ENCODE measurements around the gene CYP26A1. TPM values are rescaled to one million over a fixed set of nuclear protein-coding genes. Genes with fewer than 3 reads are reported as not detected.

CYP26A1 gene
- total RNA-seq, 1 experiment from 2014 or later, result 2.2 TPM

DNA sequence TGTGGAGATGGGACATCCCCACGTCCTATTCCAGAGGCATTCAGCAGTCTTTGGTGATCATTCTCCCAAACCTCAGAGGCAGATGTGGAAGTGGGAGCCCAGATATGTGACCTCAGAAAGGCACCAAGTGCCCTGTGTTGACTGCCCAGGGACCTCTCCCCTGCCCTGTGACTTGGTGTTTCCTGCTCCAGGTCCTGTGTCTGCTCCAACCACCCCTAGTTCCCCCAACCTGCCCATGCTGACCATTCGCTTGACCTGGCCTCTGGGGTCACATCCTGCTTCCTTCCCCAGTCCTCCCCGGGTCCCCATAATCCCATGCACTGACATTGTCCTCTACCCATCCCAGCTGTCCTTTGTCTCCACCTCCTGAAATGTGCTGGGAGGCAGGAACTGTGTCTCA lies 7.6 kb downstream of the CYP26A1 start:
- Histone ChIP-seq H3K9me3 (ENCODE audit: insufficient read depth, low read depth) (no peaks in the 10 kb centered on the region), H3K4me3 (no peak overlapping the region), H3K27ac (no peak overlapping the region), H3K79me2 (ENCODE audit: low read depth) (no peaks in the 10 kb centered on the region), H3F3A (ENCODE audit: insufficient read depth, low read depth) (no peaks in the 10 kb centered on the region), H3K9me2 (ENCODE audit: insufficient read depth) (no peaks in the 10 kb centered on the region), H3K4me1 (replicated peaks; ENCODE audit: insufficient read depth) (no peaks in the 10 kb centered on the region; the same call in 1 of the 2 replicates), H2AFZ (no peak overlapping the region), H3K4me2 (no peak overlapping the region), H3K27me3 (ENCODE audit: insufficient read depth, low read depth) (no peaks in the 10 kb centered on the region), H4K20me1 (ENCODE audit: insufficient read depth) (no peaks in the 10 kb centered on the region), H3K36me3 (ENCODE audit: low read depth) (no peaks in the 10 kb centered on the region)
- DNase-seq, result no peak
- intact Hi-C loops (cut with micrococcal nuclease; ENCODE audit: unreplicated experiment), result loop anchor here (5.0 kb wide), 1 partner anchor 276 kb away; no protein-coding TSS in a partner anchor
- ChIA-PET CTCF (no interaction called here), POLR2A (ENCODE audit: unreplicated experiment) (no interaction called here)
- BruUV-seq (replicated peaks), result no TSS peak
- TF ChIP-seq, protein P1, sequence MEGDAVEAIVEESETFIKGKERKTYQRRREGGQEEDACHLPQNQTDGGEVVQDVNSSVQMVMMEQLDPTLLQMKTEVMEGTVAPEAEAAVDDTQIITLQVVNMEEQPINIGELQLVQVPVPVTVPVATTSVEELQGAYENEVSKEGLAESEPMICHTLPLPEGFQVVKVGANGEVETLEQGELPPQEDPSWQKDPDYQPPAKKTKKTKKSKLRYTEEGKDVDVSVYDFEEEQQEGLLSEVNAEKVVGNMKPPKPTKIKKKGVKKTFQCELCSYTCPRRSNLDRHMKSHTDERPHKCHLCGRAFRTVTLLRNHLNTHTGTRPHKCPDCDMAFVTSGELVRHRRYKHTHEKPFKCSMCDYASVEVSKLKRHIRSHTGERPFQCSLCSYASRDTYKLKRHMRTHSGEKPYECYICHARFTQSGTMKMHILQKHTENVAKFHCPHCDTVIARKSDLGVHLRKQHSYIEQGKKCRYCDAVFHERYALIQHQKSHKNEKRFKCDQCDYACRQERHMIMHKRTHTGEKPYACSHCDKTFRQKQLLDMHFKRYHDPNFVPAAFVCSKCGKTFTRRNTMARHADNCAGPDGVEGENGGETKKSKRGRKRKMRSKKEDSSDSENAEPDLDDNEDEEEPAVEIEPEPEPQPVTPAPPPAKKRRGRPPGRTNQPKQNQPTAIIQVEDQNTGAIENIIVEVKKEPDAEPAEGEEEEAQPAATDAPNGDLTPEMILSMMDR (conservative IDR thresholded peaks at IDR 0.05), result no peak
- no peak for TF ChIP-seq EZH2 (IDR thresholded peaks at IDR 0.05; ENCODE audit: low read depth)

DNA sequence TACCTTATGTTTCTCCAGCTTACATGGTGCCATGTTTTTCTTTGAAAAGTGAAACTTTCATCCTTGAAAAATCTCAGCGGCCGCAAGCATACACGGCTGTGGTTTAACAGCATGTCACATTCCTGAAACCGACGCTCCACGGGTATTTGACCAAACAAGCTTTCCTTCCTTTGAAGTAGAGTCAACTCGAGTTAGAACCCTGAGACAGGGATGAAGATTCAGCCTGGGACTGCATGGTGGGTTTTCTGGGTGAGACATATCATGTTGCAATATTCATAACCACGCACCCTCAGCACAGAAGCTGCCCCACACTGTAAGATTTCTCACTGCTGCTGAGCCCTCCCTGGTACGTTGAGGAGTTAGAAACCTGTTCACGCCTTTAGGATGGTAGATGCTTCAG lies 8.1 kb downstream of the CYP26A1 start:
- no peak overlapping the region for H2AFZ ChIP-seq
- no peaks in the 10 kb centered on the region for H3K9me2 ChIP-seq (ENCODE audit: insufficient read depth)
- no peak overlapping the region for H3K4me2 ChIP-seq
- no peak overlapping the region for H3K4me3 ChIP-seq
- H3K27ac ChIP-seq, result no peak overlapping the region
- no peaks in the 10 kb centered on the region for H3K79me2 ChIP-seq (ENCODE audit: low read depth)
- no peaks in the 10 kb centered on the region for H4K20me1 ChIP-seq (ENCODE audit: insufficient read depth)
- intact Hi-C loops (cut with micrococcal nuclease; ENCODE audit: unreplicated experiment), result loop anchor here (5.0 kb wide), 1 partner anchor 275 kb away; no protein-coding TSS in a partner anchor
- no peaks in the 10 kb centered on the region for H3K36me3 ChIP-seq (ENCODE audit: low read depth)
- POLR2A ChIA-PET (ENCODE audit: unreplicated experiment), result no interaction called here
- H3K27me3 ChIP-seq (ENCODE audit: insufficient read depth, low read depth), result no peaks in the 10 kb centered on the region
- BruUV-seq (replicated peaks), result no TSS peak
- TF ChIP-seq, protein P1 (conservative IDR thresholded peaks at IDR 0.05), result no peak
- TF ChIP-seq EZH2 (IDR thresholded peaks at IDR 0.05; ENCODE audit: low read depth), result no peak
- no peaks in the 10 kb centered on the region; the same call in 1 of the 2 replicates for H3K4me1 ChIP-seq (replicated peaks; ENCODE audit: insufficient read depth)
- no peak for DNase-seq
- CTCF ChIA-PET, result no interaction called here
- no peaks in the 10 kb centered on the region for H3F3A ChIP-seq (ENCODE audit: insufficient read depth, low read depth)
- no peaks in the 10 kb centered on the region for H3K9me3 ChIP-seq (ENCODE audit: insufficient read depth, low read depth)

DNA sequence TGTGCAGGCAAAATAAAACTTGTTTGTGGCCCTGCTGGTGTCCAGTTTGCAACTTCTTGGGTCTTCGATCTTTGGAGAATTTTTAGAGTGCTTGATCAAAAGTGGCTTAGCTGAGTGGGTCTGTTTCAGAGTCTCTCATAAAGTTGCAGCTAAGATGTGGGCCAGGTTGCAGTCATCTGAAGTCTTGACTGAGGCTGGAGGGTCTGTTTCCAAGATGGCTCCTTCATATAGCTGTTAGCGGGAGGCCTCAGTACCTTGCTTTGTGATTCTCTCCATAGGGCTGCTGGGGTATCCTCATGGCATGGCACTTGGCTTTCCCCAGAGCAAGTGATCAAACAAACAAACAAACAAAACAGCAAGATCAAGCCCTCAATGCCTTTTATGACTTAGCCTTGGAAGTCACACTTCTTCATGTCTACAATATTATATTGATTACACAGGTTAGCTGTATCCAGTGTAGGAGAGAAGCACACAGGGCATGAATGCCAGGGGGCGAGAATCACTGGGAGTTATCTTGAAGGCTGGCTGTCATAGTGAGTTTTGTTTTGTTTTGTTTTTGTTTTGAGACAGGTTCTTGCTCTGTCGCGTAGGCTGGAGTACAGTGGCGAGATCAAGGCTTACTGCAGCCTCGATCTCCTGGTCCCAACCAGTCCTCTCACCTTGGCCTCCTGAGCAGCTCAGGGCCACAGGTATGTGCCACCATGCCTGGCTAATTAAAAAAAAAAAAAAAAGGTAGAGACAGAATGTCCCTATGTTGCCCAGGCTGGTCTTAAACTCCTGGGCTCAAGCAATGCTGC lies 10.2 kb downstream of the CYP26A1 start:
- Histone ChIP-seq H3K4me1 (replicated peaks; ENCODE audit: insufficient read depth) (no peaks in the 10 kb centered on the region; the same call in 1 of the 2 replicates), H3K27ac (no peak overlapping the region), H3K9me2 (ENCODE audit: insufficient read depth) (no peaks in the 10 kb centered on the region), H2AFZ (no peak overlapping the region), H4K20me1 (ENCODE audit: insufficient read depth) (no peaks in the 10 kb centered on the region), H3K9me3 (ENCODE audit: insufficient read depth, low read depth) (no peaks in the 10 kb centered on the region), H3K36me3 (ENCODE audit: low read depth) (no peaks in the 10 kb centered on the region), H3K27me3 (ENCODE audit: insufficient read depth, low read depth) (no peaks in the 10 kb centered on the region), H3K4me2 (no peak overlapping the region), H3K79me2 (ENCODE audit: low read depth) (no peaks in the 10 kb centered on the region), H3K4me3 (no peak overlapping the region), H3F3A (ENCODE audit: insufficient read depth, low read depth) (no peaks in the 10 kb centered on the region)
- POLR2A ChIA-PET (ENCODE audit: unreplicated experiment), result no interaction called here
- intact Hi-C loops (cut with micrococcal nuclease; ENCODE audit: unreplicated experiment), result loop anchor here (5.0 kb wide), 1 partner anchor 273 kb away; no protein-coding TSS in a partner anchor
- no peak for DNase-seq
- no TSS peak for BruUV-seq (replicated peaks)
- TF ChIP-seq, protein P1 (conservative IDR thresholded peaks at IDR 0.05), result no peak
- TF ChIP-seq EZH2 (IDR thresholded peaks at IDR 0.05; ENCODE audit: low read depth), result no peak
- CTCF ChIA-PET, result no interaction called here
